Ishikawa (cell line): Measurements from ENCODE around the gene SPAG8.

ENCODE experiments used
- CEBPB ChIP-seq: IDR thresholded peaks from 2 replicates; pipeline ENCODE4 v1.6.1; 2012
- CREB1 ChIP-seq: IDR thresholded peaks from 2 replicates; pipeline ENCODE4 v1.6.1; 2012; ENCODE audit warnings: low read depth
- EGR1 ChIP-seq: IDR thresholded peaks from 2 replicates; pipeline ENCODE4 v1.6.1; 2012
- EP300 ChIP-seq: IDR thresholded peaks from 2 replicates; pipeline ENCODE4 v1.6.1; 2012; ENCODE audit warnings: borderline replicate concordance
- FOXM1 ChIP-seq: IDR thresholded peaks from 2 replicates; pipeline ENCODE4 v1.6.1; 2012; ENCODE audit warnings: low read depth, borderline replicate concordance
- NFIC ChIP-seq: IDR thresholded peaks from 2 replicates; pipeline ENCODE4 v1.6.1; 2012
- RAD21 ChIP-seq: IDR thresholded peaks from 2 replicates; pipeline ENCODE4 v1.6.1; 2012; ENCODE audit warnings: low read depth
- TAF1 ChIP-seq: IDR thresholded peaks from 2 replicates; pipeline ENCODE4 v1.6.1; 2012; ENCODE audit warnings: low read depth, mild to moderate bottlenecking
- TCF12 ChIP-seq: IDR thresholded peaks from 2 replicates; pipeline ENCODE4 v1.6.1; 2012; ENCODE audit warnings: low read depth
- TEAD4 ChIP-seq: IDR thresholded peaks from 2 replicates; pipeline ENCODE4 v1.6.1; 2012
- YY1 ChIP-seq: IDR thresholded peaks from 2 replicates; pipeline ENCODE4 v1.6.1; 2012; ENCODE audit warnings: low read depth
- ZBTB7A ChIP-seq: IDR thresholded peaks from 2 replicates; pipeline ENCODE4 v1.6.1; 2012; ENCODE audit warnings: low read depth
- TF ChIP-seq, protein P1 (sequence below): IDR thresholded peaks from 2 replicates; pipeline ENCODE4 v1.6.1; 2012
- TF ChIP-seq, protein P2 (sequence below): IDR thresholded peaks from 2 replicates; pipeline ENCODE4 v1.6.1; 2012; ENCODE audit warnings: low read depth, mild to moderate bottlenecking

DNA sequence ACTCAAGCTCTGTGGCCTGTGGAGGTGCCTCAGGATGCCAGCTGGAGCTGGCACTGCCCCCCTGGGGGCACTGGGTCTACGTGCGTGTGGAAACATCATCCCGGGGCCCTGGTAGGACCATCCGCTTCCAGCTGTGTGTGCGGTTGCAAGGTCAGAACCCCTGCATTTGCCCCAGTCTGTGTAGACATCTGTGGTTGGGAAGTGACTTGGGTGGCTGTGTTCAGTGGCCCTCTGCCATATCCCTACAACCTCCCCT, 29.5 kb upstream of the SPAG8 start:
- TF ChIP-seq TEAD4 (no peak), EP300 (no peak), CREB1 (no peak), TAF1 (no peak), RAD21 (no peak), EGR1 (no peak), ZBTB7A (no peak), NFIC (no peak), YY1 (no peak), FOXM1 (no peak), TCF12 (no peak), CEBPB (no peak)
- TF ChIP-seq, protein P1, sequence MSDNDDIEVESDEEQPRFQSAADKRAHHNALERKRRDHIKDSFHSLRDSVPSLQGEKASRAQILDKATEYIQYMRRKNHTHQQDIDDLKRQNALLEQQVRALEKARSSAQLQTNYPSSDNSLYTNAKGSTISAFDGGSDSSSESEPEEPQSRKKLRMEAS = no peak
- TF ChIP-seq, protein P2, sequence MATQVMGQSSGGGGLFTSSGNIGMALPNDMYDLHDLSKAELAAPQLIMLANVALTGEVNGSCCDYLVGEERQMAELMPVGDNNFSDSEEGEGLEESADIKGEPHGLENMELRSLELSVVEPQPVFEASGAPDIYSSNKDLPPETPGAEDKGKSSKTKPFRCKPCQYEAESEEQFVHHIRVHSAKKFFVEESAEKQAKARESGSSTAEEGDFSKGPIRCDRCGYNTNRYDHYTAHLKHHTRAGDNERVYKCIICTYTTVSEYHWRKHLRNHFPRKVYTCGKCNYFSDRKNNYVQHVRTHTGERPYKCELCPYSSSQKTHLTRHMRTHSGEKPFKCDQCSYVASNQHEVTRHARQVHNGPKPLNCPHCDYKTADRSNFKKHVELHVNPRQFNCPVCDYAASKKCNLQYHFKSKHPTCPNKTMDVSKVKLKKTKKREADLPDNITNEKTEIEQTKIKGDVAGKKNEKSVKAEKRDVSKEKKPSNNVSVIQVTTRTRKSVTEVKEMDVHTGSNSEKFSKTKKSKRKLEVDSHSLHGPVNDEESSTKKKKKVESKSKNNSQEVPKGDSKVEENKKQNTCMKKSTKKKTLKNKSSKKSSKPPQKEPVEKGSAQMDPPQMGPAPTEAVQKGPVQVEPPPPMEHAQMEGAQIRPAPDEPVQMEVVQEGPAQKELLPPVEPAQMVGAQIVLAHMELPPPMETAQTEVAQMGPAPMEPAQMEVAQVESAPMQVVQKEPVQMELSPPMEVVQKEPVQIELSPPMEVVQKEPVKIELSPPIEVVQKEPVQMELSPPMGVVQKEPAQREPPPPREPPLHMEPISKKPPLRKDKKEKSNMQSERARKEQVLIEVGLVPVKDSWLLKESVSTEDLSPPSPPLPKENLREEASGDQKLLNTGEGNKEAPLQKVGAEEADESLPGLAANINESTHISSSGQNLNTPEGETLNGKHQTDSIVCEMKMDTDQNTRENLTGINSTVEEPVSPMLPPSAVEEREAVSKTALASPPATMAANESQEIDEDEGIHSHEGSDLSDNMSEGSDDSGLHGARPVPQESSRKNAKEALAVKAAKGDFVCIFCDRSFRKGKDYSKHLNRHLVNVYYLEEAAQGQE = no peak
